Kidney (tissue), 14 donors: ENCODE measurements around the gene ZBTB46. TPM values are rescaled to one million over a fixed set of nuclear protein-coding genes. Genes with fewer than 3 reads are reported as not detected.

Experiments used
- DNase-seq, 5 donors: peaks; one replicate each; pipeline ENCODE4 v3.0.0-alpha.2; 2013 to 2020
- FAIRE-seq: peaks from 2 replicates; lab custom pipeline; 2012; peaks lifted over from hg19 to GRCh38; lab: Jason Lieb, UNC
- H3K27ac ChIP-seq, 2 donors: one replicate each; pipeline ENCODE4 v1.7.0; 2013; ENCODE audit warnings: low read depth in 2 of 2, low read length in 2 of 2, inconsistent platforms in 1 of 2
- H3K27me3 ChIP-seq: one replicate; pipeline ENCODE4 v1.7.1; 2013; ENCODE audit warnings: low read length, inconsistent platforms; ENCODE audit not compliant: control insufficient read depth, insufficient read depth
- H3K36me3 ChIP-seq, 3 donors: one replicate each; pipeline versions ENCODE4 v1.7.0 to v1.7.1; 2013; ENCODE audit warnings: low read length in 3 of 3, control low read depth in 1 of 3, inconsistent platforms in 1 of 3; ENCODE audit not compliant: insufficient read depth in 3 of 3, control insufficient read depth in 2 of 3
- H3K4me1 ChIP-seq, 3 donors: one replicate each; pipeline versions ENCODE4 v1.7.0 to v1.7.1; 2013; ENCODE audit warnings: low read length in 3 of 3, inconsistent platforms in 1 of 3, low read depth in 1 of 3; ENCODE audit not compliant: control insufficient read depth in 2 of 3, insufficient read depth in 2 of 3
- H3K4me3 ChIP-seq, 3 donors: one replicate each; pipeline versions ENCODE4 v1.7.0 to v1.8.1; 2013; ENCODE audit warnings: low read length in 3 of 3, control low read depth in 1 of 3, inconsistent platforms in 1 of 3
- H3K9ac ChIP-seq, 3 donors: one replicate each; pipeline versions ENCODE4 v1.7.0 to v1.7.1; 2013; ENCODE audit warnings: low read length in 3 of 3, control low read depth in 1 of 3, inconsistent platforms in 1 of 3
- H3K9me3 ChIP-seq, 3 donors: one replicate each; pipeline versions ENCODE4 v1.7.0 to v1.7.1; 2013; ENCODE audit warnings: low read length in 3 of 3, control low read depth in 1 of 3, inconsistent platforms in 1 of 3; ENCODE audit not compliant: control insufficient read depth in 2 of 3, insufficient read depth in 1 of 3
- intact Hi-C: fragments of 100-400 bp; cut with DNase I; formaldehyde crosslinking; loops from one replicate; pipeline ENCODE4 v1.11.1; 2022
- polyA plus RNA-seq: library from polyadenylated mRNA; stranded (reverse); fragments of 350-450 nt; fragmentation: Illumina TruSeq; extraction: RNeasy Lipid Tissue Mini Kit (QIAGEN cat#74804); gene quantifications from one replicate; pipeline ENCODE4 v1.2.3, GENCODE V29; 2014; ENCODE audit warnings: low read depth, low replicate concordance; ENCODE audit not compliant: insufficient read depth
- total RNA-seq: library from RNA; stranded (reverse); fragmentation: NEBNext Ultra II Directional; extraction: Animal tissue kit (Norgen Biotek cat#: 25700); gene quantifications from one replicate; pipeline ENCODE4 v1.2.1, GENCODE V29; 2021
- TF ChIP-seq, protein P1 (sequence below): IDR thresholded peaks from 3 replicates; pipeline ENCODE4 v1.5.1; 2012; ENCODE audit warnings: mild to moderate bottlenecking, moderate library complexity, borderline replicate concordance; ENCODE audit not compliant: insufficient read depth; ENCODE audit errors: extremely low read depth
- donor health status: control.
- donor health status: control.
- donor health status: control.
- donor health status: control.
- donor health status: control.
- donor health status: DM: yes; HTN: yes; CAD: no.
- donor health status: Normal renal cell carcinoma (clear cell type).

The ZBTB46 gene
- total and polyA plus RNA-seq, 2 donors from 2014 or later = 4.5 to 24.0 TPM

GRCh38 chr20:63748934-63749270, 82.2 kb downstream of the ZBTB46 start:
- Histone ChIP-seq H3K4me1 (peaks cover 0 to 5% (median 0%) of the 10 kb centered on the region in 3 donors), H3K9ac (no peak overlapping the region), H3K27ac (no peak overlapping the region), H3K36me3 (peaks cover 0 to under 1% (median 0%) of the 10 kb centered on the region in 3 donors), H3K27me3 (no peaks in the 10 kb centered on the region), H3K9me3 (no peaks in the 10 kb centered on the region), H3K4me3 (no peak overlapping the region)
- FAIRE-seq = no peak
- intact Hi-C loops = no loop called here
- DNase-seq = peak in 1 of 5 donors; percentile 44
- TF ChIP-seq, protein P1, sequence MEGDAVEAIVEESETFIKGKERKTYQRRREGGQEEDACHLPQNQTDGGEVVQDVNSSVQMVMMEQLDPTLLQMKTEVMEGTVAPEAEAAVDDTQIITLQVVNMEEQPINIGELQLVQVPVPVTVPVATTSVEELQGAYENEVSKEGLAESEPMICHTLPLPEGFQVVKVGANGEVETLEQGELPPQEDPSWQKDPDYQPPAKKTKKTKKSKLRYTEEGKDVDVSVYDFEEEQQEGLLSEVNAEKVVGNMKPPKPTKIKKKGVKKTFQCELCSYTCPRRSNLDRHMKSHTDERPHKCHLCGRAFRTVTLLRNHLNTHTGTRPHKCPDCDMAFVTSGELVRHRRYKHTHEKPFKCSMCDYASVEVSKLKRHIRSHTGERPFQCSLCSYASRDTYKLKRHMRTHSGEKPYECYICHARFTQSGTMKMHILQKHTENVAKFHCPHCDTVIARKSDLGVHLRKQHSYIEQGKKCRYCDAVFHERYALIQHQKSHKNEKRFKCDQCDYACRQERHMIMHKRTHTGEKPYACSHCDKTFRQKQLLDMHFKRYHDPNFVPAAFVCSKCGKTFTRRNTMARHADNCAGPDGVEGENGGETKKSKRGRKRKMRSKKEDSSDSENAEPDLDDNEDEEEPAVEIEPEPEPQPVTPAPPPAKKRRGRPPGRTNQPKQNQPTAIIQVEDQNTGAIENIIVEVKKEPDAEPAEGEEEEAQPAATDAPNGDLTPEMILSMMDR = no peak

DNA sequence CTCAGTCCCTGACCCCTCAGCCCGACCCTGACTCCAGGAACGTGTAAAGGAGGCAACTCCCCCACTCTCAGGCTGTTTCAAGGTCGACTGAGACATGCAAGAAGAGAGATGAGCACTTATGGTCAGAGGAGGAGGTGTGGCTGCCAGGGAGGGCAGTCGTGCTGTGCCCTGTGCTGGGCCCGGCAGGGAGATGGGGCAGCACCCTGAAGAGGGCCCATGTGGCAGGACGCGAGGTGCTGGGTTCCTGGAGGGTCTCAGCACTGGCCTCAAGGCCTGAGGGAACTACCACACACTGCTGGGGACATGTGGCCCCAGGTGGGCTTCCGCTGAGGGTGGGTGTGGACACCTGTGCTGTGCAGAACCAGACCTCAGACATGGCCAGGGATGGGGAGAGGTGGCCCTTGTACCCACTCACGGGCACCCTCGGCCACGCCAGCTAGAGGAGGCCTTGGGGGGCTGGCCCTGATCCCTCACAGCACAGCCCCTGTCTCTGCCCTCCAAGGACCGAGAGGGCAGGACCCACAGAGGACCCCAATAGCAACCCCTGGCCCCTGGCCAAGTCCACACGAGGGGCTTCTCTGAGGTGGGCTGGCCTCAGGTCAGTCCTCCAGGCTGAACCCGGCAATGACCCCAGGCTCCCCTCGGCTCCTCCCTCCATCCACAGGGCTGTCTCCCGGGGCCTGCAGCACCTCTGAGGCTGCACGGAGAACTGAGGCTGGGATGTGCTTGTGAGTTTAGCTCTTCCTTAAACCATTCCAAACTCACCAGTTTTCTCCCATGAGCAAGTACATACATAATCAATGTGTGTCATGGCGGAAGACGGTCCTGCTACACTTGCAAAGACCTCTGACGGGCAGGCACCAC, 82.8 kb downstream of the ZBTB46 start:
- H3K9me3 ChIP-seq = no peaks in the 10 kb centered on the region
- H3K27ac ChIP-seq = no peak overlapping the region
- peaks cover 0 to 5% (median 0%) of the 10 kb centered on the region in 3 donors for H3K4me1 ChIP-seq
- peak in 1 of 5 donors; percentile 61 for DNase-seq
- no peak overlapping the region for H3K9ac ChIP-seq
- H3K36me3 ChIP-seq = peaks cover 0 to 6% (median 2%) of the 10 kb centered on the region in 3 donors
- H3K27me3 ChIP-seq = no peaks in the 10 kb centered on the region
- intact Hi-C loops = no loop called here
- H3K4me3 ChIP-seq = no peak overlapping the region
- FAIRE-seq = no peak
- TF ChIP-seq, protein P1 = no peak

DNA sequence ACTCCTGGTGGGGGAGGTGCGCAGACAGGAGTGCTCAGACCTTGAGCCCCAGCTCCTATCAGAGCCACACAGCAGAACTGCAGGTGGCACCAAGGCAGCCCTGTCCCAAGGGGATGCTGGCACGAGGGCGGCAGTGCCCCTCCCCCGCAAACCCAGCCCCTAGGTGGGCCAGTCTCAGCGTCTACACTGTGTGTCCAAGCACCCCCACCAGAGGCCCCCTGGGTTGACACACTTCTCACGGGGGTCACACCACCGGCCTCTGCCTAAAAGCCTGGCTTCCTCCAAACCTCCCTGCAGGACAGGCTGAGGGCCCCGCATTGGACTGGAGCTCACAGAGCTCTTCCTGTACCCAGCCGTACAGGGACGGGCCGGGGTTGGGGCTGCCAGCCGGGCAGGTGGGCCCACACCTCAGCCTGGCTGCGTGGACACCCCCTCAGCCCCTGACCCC, 83.4 kb downstream of the ZBTB46 start:
- FAIRE-seq = no peak
- Histone ChIP-seq H3K4me1 (peaks cover 0 to 5% (median 1%) of the 10 kb centered on the region in 3 donors), H3K4me3 (no peak overlapping the region), H3K27ac (no peak overlapping the region), H3K27me3 (no peaks in the 10 kb centered on the region), H3K9me3 (no peaks in the 10 kb centered on the region), H3K9ac (no peak overlapping the region), H3K36me3 (peaks cover 0 to 9% (median 2%) of the 10 kb centered on the region in 3 donors)
- DNase-seq = peak in 2 of 5 donors; percentile 49 to 71
- TF ChIP-seq, protein P1 = no peak
- intact Hi-C loops = no loop called here
